NCI-H1694 (cell line): ENCODE data around the gene ZNF160.
"Not testable (repeated sequence)": the region's sequence is repeated elsewhere in the genome, so short reads cannot be mapped to it uniquely, and the experiment has no call there.

ENCODE experiments used
- DNase-seq: peaks from one replicate; lab custom pipeline; 2025; lab: John Stamatoyannopoulos, UW

The ZNF160 gene

DNA sequence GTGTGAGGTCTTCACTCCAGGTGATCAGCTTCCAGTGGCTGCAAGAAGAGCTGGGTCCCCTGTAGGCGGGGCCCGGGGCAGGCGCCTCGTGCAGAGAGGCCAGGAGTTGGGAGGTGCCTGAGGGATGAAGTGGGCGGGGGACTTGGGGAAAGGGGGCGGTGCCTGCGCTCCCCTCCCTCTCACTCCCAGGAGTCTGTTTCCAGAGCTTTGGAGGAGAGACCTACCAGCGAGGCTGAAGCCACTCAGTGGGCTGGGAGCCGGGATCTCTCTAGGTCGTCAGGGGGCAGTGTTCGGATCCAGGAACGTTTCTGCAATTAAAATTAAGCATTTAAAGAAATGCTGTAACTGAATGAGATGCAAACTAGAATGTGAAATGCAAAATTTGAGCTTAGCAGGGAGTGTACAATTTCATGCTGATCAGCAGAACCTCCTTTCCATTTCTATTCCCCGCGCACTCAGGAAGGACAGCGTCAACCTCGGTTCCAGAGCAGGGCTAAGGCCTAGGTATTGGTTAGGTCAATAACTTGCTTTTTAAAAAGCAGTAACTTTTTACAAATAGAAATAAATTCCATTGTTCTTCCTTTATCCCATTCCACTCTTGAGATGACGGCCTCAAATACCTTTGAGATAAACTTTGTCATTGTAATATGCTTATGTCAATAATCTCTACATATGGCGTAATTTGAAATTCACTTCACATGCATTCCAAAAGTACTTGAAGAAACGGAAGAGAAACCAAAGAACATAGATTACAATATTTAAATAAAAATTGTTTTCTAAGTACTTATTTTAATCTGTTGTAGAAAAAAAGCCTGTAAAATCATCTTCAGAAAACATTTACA is 11.6 kb downstream of the ZNF160 start:
- no peak for DNase-seq

DNA sequence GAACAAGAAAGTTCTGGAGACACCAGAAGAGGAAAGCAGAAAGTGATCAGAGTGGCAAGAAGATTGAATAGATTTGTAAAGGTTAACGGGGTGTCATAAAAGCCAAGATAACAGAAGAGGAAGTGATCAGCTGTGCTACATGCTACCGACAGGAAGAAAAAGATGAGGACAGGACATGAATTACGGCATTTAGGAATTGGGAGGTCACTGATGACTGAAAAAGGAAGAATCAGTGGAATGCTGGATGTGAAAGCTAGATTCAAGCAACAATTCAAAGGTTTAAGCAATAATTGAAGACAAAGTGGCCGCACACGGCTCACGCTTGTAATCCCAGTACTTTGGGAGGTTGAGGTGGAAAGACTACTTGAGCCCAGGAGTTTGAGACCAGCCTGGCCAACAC is 15.1 kb downstream of the ZNF160 start:
- DNase-seq, result no peak

DNA sequence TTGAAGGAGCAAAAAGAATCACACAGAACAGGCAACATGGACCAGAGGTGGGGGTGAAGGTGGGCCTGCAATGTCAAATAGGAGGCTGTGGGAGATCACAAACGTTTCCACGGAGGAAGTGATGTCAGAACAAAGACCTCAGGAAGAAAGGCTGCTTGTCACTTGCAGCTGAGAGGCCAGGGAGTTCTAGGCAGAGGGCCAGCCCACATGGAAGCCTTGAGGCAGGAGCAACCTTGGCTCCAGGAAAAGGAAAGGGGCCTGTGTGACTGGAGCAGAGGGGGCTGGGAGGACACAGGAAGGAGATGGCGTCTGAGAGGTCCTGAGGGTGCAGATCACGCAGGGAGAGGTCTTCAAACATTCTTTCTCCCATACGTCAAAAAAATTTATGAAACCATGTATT is 16.3 kb downstream of the ZNF160 start:
- DNase-seq, result no peak

DNA sequence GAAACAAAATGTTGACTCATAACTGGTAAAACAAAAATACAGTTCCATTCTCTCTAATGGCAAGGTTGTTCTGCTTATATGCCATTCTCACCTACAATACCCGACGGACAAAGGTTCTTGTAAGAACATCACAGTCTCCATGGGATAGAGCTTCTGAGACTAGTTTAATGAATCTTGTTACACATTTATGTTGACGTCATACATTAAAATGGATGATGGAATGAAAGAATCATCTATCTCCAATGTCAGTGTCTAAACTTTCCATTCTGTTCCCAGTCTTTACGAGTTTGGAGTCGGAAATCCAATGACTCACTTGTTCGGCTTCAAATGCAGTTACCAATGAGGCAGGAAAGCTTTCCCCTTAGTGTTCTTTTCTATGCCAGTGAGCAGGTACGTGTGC is 17.7 kb downstream of the ZNF160 start:
- DNase-seq, result no peak

DNA sequence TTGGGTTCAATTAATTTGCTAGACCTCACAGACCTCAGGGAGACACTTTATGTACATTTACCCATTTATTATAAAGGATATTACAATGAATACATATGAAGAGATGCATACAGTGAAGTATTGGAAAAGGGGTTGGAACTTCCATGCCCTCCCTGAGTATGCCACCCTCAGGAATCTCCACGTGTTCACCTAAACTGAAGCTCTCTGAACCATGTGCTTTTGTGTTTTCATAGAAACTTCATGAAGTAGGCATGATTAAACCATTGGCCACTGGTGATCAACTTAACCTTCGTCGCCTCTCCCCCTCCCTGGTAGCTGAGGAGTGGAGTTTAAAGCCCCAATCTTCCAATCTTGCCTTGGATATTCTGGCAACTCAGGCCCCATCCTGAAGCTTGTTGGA is 20.3 kb downstream of the ZNF160 start:
- no peak for DNase-seq

DNA sequence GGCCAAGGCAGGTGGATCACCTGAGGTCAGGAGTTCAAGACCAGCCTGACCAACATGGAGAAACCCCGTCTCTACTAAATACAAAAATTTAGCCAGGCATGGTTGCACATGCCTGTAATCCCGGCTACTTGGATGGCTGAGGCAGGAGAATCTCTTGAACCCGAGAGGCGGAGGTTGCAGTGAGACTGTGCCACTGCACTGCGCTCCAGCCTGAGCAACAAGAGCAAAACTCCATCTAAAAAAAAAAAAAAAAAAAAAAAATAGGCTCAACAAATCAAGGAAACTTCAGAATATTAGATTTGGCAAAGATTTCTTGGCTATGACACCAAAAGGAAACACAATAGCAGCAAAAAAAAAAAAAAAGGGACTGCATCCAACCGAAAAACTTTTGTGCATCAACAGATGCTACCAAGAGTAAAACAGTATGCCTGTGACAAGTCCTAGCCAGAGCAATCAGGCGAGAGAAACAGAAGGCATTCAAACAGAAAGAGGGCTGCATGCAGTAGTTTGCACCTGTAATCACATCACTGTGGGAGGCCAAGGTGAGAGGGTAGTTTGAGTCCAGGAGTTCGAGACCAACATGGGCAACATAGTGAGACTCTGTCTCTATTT is 23.8 kb downstream of the ZNF160 start:
- no peak for DNase-seq

DNA sequence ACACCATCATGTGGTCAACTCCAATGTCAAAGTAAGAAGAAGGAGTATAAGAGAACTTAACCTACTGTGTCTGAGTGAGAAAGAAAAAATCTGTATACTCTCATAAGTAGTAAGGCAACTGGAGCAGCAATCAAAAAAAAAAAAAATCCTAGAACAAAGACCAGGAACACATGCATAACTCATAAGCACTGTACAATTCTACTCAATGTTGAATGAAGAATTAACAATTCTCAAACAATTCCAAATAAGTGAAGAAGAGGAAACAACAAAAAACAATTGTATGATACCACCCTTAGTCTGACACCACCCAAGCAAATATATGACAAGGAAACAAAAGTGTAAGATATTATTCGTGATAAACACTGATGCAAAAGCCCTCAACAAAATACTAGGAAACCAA is 24.6 kb downstream of the ZNF160 start:
- no peak for DNase-seq

DNA sequence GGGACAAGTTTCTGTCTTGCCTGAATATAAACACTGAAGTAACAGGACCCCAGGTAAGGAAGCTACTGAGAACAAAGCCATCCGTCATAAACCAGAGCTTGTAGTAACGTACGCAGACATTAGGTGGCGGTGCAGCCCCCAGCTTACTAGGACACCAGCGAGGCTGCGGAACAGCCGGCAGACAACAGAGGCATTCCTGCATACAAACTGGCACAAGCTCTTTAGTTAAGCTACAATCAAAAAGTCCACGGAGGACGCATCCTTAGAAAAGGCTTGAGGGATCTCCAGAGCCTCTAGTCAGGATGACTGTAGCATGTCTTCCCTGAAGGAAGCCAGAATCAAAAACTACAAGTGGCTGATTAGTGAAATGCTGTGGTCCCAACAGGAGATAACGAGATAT is 26.2 kb downstream of the ZNF160 start:
- no peak for DNase-seq

DNA sequence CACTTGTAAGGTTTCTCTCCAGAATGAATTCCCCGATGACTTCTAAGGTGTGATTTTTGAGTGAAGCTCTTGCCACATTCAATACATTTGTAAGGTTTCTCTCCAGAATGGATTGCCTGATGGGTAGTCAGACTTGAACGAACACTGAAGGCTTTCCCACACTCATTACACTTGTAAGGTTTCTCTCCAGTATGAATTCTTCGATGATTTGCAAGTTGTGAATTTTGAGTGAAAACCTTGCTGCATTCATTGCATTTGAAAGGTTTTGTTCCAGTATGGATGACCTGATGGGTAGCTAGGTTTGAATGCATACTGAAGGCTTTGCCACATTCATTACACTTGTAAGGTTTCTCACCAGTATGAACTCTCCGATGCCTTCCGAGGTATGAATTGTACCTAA is 34.4 kb downstream of the ZNF160 start:
- no peak for DNase-seq

DNA sequence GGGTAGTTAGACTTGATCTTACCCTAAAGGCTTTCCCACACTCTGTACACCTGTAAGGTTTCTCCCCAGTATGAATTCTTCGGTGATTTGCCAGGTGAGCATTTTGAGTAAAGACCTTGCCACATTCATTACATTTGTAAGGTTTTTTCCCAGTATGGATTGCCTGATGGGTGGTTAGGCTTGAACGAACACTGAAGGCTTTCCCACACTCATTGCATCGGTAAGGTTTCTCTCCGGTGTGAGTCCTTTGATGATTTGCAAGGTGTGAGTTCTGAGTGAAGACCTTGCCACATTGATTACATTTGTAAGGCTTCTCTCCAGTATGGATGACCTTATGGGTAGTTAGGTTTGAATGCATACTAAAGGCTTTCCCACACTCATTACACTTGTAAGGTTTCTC is 35.0 kb downstream of the ZNF160 start:
- no peak for DNase-seq

DNA sequence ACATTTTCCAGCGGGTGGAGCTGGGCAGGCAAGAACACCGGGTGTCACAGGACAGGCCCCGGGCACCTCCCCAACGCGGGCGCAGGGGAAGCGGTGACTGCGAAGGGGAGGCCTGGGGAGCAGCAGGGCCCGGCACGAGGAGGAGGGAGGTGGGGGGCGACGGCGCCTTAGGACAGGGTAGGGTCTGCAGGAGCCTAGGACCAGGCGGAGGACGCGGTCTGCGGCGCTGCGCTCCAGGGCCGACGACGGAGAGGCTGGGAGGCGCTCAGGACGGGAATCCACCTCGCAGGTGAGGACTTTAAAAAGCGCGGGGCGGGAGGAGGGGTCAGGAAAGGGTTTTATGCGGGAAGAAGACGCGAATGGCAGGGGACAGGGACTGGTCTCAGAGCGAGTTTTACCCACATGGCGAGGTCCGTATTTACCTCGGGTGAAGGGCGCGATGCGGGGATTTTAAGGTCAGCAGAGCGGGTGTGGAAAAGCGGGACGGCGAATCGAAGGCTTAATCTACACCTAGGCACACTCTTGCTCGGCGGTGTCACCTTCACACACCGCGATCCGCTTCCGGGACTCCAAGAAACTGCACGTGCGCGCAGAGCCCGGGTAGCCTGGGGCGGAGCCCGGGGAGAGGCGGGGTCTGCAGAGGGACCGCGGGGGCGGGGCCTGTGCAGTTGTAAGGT is 45.2 kb downstream of the ZNF160 start:
- no peak for DNase-seq

DNA sequence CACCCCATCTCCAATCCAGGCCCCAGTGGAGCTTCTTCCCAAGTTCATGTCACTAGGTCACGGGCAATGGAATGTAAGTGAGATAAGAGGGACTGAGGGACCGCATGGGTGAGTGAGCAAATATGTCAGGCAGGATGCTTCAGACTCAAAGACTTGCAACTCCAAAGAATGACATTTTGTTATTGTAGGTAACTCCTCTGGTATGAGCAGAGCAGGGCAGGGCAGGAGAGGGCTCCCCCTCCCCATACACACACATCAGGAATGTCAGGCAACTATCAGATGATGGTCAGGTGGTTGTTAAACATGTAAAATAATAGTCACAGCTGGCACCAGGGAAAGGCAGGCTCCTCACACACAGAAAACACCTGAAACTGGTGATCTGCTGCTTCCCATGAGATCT is 48.1 kb downstream of the ZNF160 start:
- DNase-seq, result no peak

DNA sequence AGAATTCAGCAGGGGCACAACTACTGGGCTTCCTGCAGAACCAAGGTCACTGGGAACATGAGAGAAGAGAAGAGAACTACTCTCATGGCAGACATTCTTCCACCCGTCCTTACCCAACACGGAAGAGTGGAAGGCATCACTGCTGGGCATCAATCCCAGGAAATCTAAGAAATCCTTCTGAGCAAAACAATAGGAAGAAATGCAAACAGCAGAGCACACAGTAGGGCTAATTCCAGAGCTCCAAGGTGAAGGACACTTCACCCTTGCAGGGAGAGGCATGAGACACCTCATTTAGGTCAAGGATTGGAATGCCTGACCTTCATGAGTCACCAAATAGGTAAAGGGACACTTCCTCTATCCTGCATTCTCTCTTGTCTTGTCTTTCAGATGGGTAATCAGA is 55.8 kb downstream of the ZNF160 start:
- no peak for DNase-seq

DNA sequence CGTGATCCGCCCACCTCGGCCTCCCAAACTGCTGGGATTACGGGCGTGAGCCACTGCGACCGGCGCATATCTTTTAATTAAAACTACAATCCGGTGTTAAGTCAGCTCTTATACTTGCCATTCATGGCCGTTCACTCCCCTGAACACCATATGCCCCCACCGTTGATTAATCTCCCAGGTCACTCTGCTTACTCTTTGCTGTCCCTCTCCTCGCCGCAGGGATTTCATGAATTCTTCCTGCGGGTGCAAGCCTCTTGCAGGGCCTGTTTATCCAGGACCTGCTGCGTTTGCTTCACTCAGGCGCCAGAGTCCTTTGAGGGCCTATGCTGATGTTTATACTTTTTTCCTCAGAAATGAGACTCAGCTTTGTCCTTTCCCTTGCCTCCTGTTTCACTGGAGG is 57.7 kb downstream of the ZNF160 start:
- DNase-seq, result no peak

DNA sequence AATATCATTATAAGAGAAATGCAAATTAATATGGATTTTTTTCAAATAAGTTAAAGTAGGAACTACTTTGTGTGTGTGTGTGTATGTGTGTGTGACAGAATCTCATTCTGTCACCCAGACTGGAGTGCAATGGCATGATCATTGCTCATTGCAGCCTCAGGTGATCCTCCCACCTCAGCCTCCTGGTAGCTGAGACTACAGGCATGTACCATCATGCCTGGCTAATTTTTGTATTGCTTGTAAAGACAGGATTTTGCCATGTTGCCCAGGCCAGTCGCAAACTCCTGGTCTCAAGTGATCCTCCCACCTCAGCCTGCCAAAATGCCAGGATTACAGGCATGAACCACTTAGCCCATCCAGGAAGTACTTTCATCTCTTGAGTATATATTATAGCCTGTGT is 61.9 kb downstream of the ZNF160 start:
- DNase-seq, result no peak

DNA sequence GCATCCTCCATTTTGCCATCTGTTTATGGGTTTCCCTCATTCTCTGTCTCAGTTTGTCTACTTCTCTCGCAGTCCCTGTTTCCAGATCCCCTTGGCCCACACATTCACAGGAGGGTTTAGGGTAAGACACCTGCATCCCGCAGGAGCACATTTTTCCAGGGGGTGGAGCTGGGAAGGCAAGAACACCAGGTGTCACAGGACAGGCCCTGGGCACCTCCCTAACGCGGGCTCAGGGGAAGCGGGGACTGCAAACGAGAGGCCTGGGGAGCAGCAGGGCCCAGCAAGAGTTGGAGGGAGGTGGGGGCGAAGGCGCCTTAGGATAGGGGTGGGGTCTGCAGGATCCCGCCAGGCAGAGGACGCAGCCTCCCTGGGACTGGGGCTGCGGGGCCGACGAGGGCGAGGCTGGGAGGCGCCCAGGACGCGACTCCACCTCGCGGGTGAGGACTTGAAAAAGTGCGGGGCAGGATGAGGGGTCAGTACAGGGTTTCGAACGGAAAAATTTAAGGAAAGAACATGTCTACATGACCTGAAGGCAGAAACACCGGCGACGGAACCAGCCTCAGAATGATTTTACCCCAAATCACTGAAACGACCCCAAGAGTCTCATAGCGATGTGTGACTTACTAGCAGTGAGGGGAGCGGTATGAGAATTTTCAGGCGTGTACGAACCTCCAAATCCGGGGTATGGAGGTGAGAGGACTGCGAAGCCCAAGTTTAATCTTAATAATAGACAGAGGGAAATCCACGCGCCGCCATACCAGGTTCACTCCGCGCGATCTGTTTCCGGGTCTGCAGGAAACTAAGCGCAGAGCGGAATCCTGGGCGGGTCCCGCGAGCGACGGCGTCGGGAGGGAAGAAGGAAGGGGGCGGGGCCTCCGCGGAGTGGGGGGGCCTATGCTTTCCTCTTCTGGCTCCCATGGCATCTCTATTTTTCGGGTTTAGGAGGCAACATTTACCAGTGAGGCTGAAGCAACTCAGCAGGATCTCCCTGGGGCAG is 65.8 kb downstream of the ZNF160 start:
- no peak for DNase-seq

DNA sequence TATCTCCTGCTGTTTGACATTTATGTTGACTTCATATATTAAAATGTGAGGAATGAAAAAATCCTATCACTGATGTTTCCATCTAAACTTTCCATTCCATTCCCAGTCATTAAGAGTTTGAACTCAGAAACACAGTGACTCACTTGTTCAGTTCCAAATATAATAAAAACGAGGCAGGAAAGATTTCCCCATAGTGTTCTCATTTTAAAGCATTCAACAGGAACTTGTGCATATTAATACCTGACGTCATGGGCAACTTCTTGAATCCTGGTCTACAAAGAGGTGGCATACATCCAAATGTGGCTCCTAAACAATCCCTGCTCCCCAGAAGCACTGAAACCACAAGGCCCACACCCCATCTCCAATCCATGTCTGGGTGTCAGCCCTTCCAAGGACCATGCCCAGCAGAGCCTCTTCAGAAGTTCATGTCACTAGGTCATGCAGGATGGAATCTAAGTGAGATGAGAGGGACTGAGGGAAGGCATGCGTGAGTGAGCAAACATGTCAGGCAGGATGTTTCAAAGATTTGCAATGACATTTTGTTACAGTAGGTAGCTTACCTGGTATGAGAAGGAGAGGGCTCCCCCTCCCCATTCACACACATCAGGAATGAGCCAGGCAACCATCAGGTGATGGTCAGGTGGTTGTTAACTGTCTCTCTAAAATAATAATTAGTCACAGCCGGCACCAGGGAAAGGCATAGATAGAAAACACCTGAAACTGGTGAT is 68.1 kb downstream of the ZNF160 start:
- DNase-seq, result no peak

DNA sequence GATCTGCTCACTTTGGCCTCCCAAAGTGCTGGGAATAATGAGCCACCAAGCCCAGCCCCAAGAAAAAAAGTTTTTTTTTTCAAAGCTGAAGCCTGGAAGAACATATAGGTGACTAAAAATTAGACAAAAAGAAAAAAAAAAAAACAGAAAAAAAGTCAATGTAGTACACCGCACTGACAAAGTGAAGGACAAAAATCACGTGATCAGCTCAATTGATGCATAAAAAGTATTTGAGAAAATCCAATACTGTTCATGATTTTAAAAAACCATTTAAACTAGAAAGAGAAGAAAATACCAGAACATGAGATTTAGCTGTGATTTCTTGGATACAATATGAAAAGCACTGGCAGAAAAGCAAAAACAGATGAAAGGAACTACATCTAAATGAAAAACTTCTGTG is 69.2 kb downstream of the ZNF160 start:
- no peak for DNase-seq

DNA sequence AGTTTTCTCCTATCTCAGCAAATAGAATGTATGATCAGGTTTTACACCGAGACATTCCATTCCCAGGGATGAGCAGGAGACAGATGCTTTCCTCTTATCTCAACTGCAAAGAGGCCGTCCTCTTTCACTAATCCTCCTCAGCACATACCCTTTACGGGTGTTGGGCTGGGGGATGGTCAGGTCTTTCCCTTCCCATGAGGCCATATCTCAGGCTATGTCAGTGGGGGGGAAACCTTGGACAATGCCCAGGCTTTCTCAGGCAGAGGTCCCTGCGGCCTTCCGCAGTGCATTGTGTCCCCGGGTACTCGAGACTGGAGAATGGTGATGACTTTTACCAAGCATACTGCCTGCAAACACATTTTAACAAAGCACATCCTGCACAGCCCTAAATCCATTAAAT is 74.9 kb downstream of the ZNF160 start:
- DNase-seq, result not testable (repeated sequence)

DNA sequence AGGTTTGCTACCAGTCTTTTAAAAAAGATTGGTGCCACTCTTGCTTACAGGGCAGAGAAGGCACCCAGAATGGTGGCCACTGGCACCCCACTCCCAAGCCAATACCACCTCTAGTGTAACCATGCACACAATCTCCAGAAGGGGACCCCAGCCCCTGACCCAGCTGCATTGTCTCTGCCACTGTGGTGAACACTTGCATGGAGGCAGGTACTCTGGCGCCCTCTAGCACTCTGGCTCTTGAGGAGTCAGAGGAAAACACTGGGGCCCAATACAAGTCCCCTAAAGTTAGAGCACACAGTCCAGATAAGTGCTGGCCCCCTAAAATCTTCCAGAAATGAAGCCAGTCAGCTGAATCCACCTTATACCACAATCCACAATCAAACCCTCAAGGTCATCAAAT is 83.5 kb downstream of the ZNF160 start:
- no peak for DNase-seq
